ENCODE data around the gene HIVEP3.
"Not testable (repeated sequence)": the region's sequence is repeated elsewhere in the genome, so short reads cannot be mapped to it uniquely, and the experiment has no call there.

The HIVEP3 gene

DNA sequence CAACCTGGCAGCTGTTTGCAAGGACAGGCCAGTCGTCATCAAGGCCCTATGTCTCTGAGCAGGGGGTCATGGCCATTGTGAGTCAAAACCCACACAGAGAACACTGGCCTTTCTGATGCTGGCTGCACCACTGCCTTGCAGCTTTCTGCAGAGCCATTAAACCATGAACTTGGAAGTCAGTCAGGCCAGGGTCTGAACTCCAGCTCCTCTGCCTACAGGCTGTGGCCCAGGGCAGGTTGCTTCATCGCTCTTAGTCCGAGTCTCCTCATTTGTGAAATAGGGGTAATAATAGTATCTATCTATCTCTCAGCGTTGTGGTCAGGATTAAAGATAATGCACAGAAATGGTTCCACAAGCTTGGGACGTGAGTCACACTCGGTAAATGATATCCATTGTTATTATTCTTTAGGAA is 35.8 kb upstream of the HIVEP3 start:
- H3K79me2 ChIP-seq (ENCODE audit: low read length), result no peaks in the 10 kb centered on the region
- no peaks in the 10 kb centered on the region for H3K9me3 ChIP-seq (replicated peaks; ENCODE audit: insufficient read depth, low read length)
- H2AFZ ChIP-seq (ENCODE audit: low read length), result no peak overlapping the region
- DNase-seq, result no peak
- no peak overlapping the region for H3K9ac ChIP-seq (ENCODE audit: low read length)
- peaks cover 14% of the 10 kb centered on the region for H3F3A ChIP-seq (ENCODE audit: insufficient read depth, low read length)
- no peak overlapping the region for H3K4me2 ChIP-seq (ENCODE audit: low read depth, low read length)
- no peaks in the 10 kb centered on the region for H3K36me3 ChIP-seq (replicated peaks; ENCODE audit: insufficient read depth, low read length)
- no peak for TF ChIP-seq EZH2 (optimal IDR thresholded peaks at IDR 0.05; ENCODE audit: low read depth, low read length)
- TF ChIP-seq EZH2phosphoT487 (IDR thresholded peaks at IDR 0.05; ENCODE audit: low read length), result no peak
- TF ChIP-seq, protein P1, sequence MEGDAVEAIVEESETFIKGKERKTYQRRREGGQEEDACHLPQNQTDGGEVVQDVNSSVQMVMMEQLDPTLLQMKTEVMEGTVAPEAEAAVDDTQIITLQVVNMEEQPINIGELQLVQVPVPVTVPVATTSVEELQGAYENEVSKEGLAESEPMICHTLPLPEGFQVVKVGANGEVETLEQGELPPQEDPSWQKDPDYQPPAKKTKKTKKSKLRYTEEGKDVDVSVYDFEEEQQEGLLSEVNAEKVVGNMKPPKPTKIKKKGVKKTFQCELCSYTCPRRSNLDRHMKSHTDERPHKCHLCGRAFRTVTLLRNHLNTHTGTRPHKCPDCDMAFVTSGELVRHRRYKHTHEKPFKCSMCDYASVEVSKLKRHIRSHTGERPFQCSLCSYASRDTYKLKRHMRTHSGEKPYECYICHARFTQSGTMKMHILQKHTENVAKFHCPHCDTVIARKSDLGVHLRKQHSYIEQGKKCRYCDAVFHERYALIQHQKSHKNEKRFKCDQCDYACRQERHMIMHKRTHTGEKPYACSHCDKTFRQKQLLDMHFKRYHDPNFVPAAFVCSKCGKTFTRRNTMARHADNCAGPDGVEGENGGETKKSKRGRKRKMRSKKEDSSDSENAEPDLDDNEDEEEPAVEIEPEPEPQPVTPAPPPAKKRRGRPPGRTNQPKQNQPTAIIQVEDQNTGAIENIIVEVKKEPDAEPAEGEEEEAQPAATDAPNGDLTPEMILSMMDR (IDR thresholded peaks at IDR 0.05; ENCODE audit: low read length), result no peak
- H3K27me3 ChIP-seq (replicated peaks; ENCODE audit: insufficient read depth, low read length), result no peaks in the 10 kb centered on the region
- peaks cover 41% of the 10 kb centered on the region for H3K4me1 ChIP-seq (ENCODE audit: low read length)
- no peaks in the 10 kb centered on the region for H3K9me2 ChIP-seq (replicated peaks; ENCODE audit: insufficient read depth, low read length)
- no peak overlapping the region for H3K27ac ChIP-seq (ENCODE audit: low read length)
- H3K4me3 ChIP-seq (ENCODE audit: low read length), result no peak overlapping the region
- no peaks in the 10 kb centered on the region for H4K20me1 ChIP-seq (ENCODE audit: insufficient read depth, low read length)

DNA sequence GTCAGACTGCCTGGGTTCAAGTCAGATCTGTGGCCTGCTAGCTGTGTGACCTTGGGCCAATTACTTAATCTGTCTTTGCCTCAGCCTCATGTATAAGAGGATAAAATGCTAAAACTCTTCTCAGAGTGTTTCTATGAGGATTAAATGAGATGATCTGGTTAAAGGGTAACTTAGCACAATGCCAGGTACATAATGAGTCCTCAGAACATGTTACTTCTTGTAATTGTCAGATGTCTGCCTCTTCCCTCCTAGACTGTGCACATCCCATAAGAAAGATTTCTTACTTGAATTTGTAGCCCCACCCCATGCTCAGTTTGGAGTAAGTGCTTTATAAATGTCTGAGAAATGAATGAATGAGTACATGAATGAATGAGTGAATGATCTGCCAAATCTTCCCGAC is 34.6 kb upstream of the HIVEP3 start:
- H3K36me3 ChIP-seq (replicated peaks; ENCODE audit: insufficient read depth, low read length), result no peaks in the 10 kb centered on the region
- H2AFZ ChIP-seq (ENCODE audit: low read length), result no peak overlapping the region
- no peaks in the 10 kb centered on the region for H3K9me2 ChIP-seq (replicated peaks; ENCODE audit: insufficient read depth, low read length)
- no peak overlapping the region for H3K9ac ChIP-seq (ENCODE audit: low read length)
- TF ChIP-seq EZH2 (optimal IDR thresholded peaks at IDR 0.05; ENCODE audit: low read depth, low read length) (no peak), EZH2phosphoT487 (IDR thresholded peaks at IDR 0.05; ENCODE audit: low read length) (no peak)
- TF ChIP-seq, protein P1 (IDR thresholded peaks at IDR 0.05; ENCODE audit: low read length), result no peak
- H3K4me2 ChIP-seq (ENCODE audit: low read depth, low read length), result no peak overlapping the region
- peaks cover 41% of the 10 kb centered on the region for H3K4me1 ChIP-seq (ENCODE audit: low read length)
- no peaks in the 10 kb centered on the region for H4K20me1 ChIP-seq (ENCODE audit: insufficient read depth, low read length)
- no peak for DNase-seq
- H3K79me2 ChIP-seq (ENCODE audit: low read length), result no peaks in the 10 kb centered on the region
- H3K9me3 ChIP-seq (replicated peaks; ENCODE audit: insufficient read depth, low read length), result no peaks in the 10 kb centered on the region
- peaks cover 14% of the 10 kb centered on the region for H3F3A ChIP-seq (ENCODE audit: insufficient read depth, low read length)
- H3K27ac ChIP-seq (ENCODE audit: low read length), result no peak overlapping the region
- H3K4me3 ChIP-seq (ENCODE audit: low read length), result no peak overlapping the region
- no peaks in the 10 kb centered on the region for H3K27me3 ChIP-seq (replicated peaks; ENCODE audit: insufficient read depth, low read length)

DNA sequence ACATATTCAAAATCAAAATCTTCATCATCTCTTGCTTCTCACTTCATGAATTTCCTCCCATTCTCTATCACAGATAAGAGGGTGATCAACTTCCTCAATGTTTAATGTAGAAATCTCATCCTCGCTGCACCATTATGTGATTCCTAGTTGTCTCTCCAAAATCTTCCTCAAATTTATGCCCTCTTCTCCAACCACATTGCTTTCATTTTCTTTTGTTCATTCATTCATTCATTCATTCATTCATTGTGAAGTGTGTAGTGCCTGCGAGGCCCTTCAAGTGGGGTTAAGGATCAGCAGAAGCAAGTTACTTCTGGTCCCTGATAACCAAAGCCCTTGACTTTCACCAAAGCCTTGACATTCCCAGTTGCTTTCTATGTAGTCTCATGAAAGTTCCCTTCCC is 33.5 kb upstream of the HIVEP3 start:
- no peak for TF ChIP-seq EZH2phosphoT487 (IDR thresholded peaks at IDR 0.05; ENCODE audit: low read length)
- peaks cover 33% of the 10 kb centered on the region for H3K4me1 ChIP-seq (ENCODE audit: low read length)

DNA sequence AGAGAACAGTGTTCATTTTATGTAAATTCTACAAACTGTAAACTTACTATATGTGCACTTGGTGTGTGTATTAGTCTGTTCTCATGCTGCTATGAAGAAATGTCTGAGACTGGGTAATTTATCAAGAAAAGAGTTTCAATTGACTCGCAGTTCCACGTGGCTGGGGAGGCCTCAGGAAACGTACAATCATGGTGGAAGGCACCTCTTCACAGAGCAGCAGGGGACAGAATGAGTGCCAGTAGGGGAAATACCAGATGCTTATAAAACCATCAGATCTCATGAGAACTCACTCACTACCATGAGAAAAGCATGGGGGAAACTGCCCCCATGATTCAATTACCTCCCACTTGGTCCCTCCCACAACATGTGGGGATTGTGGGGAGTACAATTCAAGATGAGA is 32.8 kb upstream of the HIVEP3 start:
- H3K79me2 ChIP-seq (ENCODE audit: low read length); H3K4me3 ChIP-seq (ENCODE audit: low read length); H3K9ac ChIP-seq (ENCODE audit: low read length); H3K27me3 ChIP-seq (replicated peaks; ENCODE audit: insufficient read depth, low read length); H3K36me3 ChIP-seq (replicated peaks; ENCODE audit: insufficient read depth, low read length); H3K4me2 ChIP-seq (ENCODE audit: low read depth, low read length); H3K9me2 ChIP-seq (replicated peaks; ENCODE audit: insufficient read depth, low read length); H2AFZ ChIP-seq (ENCODE audit: low read length); H4K20me1 ChIP-seq (ENCODE audit: insufficient read depth, low read length); H3K9me3 ChIP-seq (replicated peaks; ENCODE audit: insufficient read depth, low read length); DNase-seq: not testable (repeated sequence)
- Histone ChIP-seq H3K4me1 (ENCODE audit: low read length) (peaks cover 33% of the 10 kb centered on the region), H3F3A (ENCODE audit: insufficient read depth, low read length) (peaks cover 14% of the 10 kb centered on the region), H3K27ac (ENCODE audit: low read length) (peak overlapping the region; percentile 21; the same call in 1 of the 2 replicates)

More for the DNA sequence above, 33.5 kb upstream of the HIVEP3 start:
- no peak for DNase-seq
- Histone ChIP-seq H2AFZ (ENCODE audit: low read length) (no peak overlapping the region), H3F3A (ENCODE audit: insufficient read depth, low read length) (peaks cover 14% of the 10 kb centered on the region), H3K9ac (ENCODE audit: low read length) (no peak overlapping the region), H3K27ac (ENCODE audit: low read length) (no peak overlapping the region), H3K4me3 (ENCODE audit: low read length) (no peak overlapping the region), H3K79me2 (ENCODE audit: low read length) (no peaks in the 10 kb centered on the region), H3K36me3 (replicated peaks; ENCODE audit: insufficient read depth, low read length) (no peaks in the 10 kb centered on the region), H4K20me1 (ENCODE audit: insufficient read depth, low read length) (no peaks in the 10 kb centered on the region), H3K27me3 (replicated peaks; ENCODE audit: insufficient read depth, low read length) (no peaks in the 10 kb centered on the region), H3K9me2 (replicated peaks; ENCODE audit: insufficient read depth, low read length) (no peaks in the 10 kb centered on the region), H3K9me3 (replicated peaks; ENCODE audit: insufficient read depth, low read length) (no peaks in the 10 kb centered on the region), H3K4me2 (ENCODE audit: low read depth, low read length) (no peak overlapping the region)
